GM23248 (cell line): ENCODE data around the gene FNTB. TPM values are rescaled to one million over a fixed set of nuclear protein-coding genes. Genes with fewer than 3 reads are reported as not detected.

Experiments used
- DNase-seq: peaks from one replicate; pipeline ENCODE4 v3.0.0-alpha.2; 2015
- H2AFZ ChIP-seq: fragments of 200-600 bp; sonication (generic); 2 replicates; pipeline ENCODE4 v1.6.1; 2016; ENCODE audit warnings: antibody characterized with exemption
- H3F3A ChIP-seq: fragments of 200-600 bp; sonication (generic); 2 replicates; pipeline ENCODE4 v1.6.1; 2016; ENCODE audit warnings: mild to moderate bottlenecking, antibody characterized with exemption, mixed run types; ENCODE audit not compliant: insufficient read depth
- H3K27ac ChIP-seq: fragments of 200-600 bp; sonication (generic); 2 replicates; pipeline ENCODE4 v1.5.1; 2016; ENCODE audit warnings: mild to moderate bottlenecking
- H3K27me3 ChIP-seq: fragments of 200-600 bp; sonication (generic); replicated peaks from 2 replicates; pipeline ENCODE4 v1.6.1; 2016; ENCODE audit warnings: mild to moderate bottlenecking; ENCODE audit not compliant: insufficient read depth
- H3K36me3 ChIP-seq: fragments of 200-600 bp; sonication (generic); 2 replicates; pipeline ENCODE4 v1.6.1; 2016; ENCODE audit warnings: low read depth, mild to moderate bottlenecking
- H3K4me1 ChIP-seq: fragments of 200-600 bp; sonication (generic); 2 replicates; pipeline ENCODE4 v1.6.1; 2016; ENCODE audit warnings: mild to moderate bottlenecking; ENCODE audit not compliant: insufficient read depth
- H3K4me2 ChIP-seq: fragments of 200-600 bp; sonication (generic); one replicate; pipeline ENCODE4 v1.6.1; 2016; ENCODE audit warnings: mild to moderate bottlenecking; ENCODE audit not compliant: unreplicated experiment
- H3K4me3 ChIP-seq: fragments of 200-600 bp; sonication (generic); 2 replicates; pipeline ENCODE4 v1.5.1; 2016; ENCODE audit warnings: mild to moderate bottlenecking
- H3K79me2 ChIP-seq: fragments of 200-600 bp; sonication (generic); 2 replicates; pipeline ENCODE4 v1.6.1; 2016; ENCODE audit warnings: mild to moderate bottlenecking; ENCODE audit not compliant: insufficient read depth
- H3K9ac ChIP-seq: fragments of 200-600 bp; sonication (generic); 2 replicates; pipeline ENCODE4 v1.6.1; 2016; ENCODE audit warnings: mild to moderate bottlenecking
- H3K9me2 ChIP-seq: fragments of 200-600 bp; sonication (generic); 2 replicates; pipeline ENCODE4 v1.6.1; 2016; ENCODE audit warnings: mixed run types, mild to moderate bottlenecking, moderate library complexity; ENCODE audit not compliant: insufficient read depth
- H3K9me3 ChIP-seq: fragments of 200-600 bp; sonication (generic); one replicate; pipeline ENCODE4 v1.6.1; 2017; ENCODE audit warnings: low read depth
- H4K20me1 ChIP-seq: fragments of 200-600 bp; sonication (generic); 2 replicates; pipeline ENCODE4 v1.6.0; 2016; ENCODE audit not compliant: insufficient read depth
- EZH2 ChIP-seq: fragments of 200-600 bp; sonication (generic); IDR thresholded peaks from 2 replicates; pipeline ENCODE4 v1.6.1; 2018; ENCODE audit warnings: antibody characterized with exemption, mild to moderate bottlenecking; ENCODE audit not compliant: insufficient read depth, poor library complexity, severe bottlenecking
- EZH2phosphoT487 ChIP-seq: fragments of 200-600 bp; sonication (generic); IDR thresholded peaks from 2 replicates; pipeline ENCODE4 v1.6.1; 2018; ENCODE audit warnings: antibody characterized with exemption, moderate library complexity, mild to moderate bottlenecking, low read depth; ENCODE audit not compliant: insufficient read depth
- WGBS, 2 experiments: methylation state at CpG; one replicate each; pipeline ENCODE4 v1.1.6; 2015 to 2017; ENCODE audit warnings: low lambda C conversion rate in 2 of 2, low coverage in 1 of 2; ENCODE audit errors: missing lambda C conversion rate in 2 of 2; 5-methylcytosine and 5-hydroxymethylcytosine counted together
- in situ Hi-C: fragments of 300-500 bp; cut with MboI; formaldehyde crosslinking; loops from 2 replicates; pipeline ENCODE4 v1.15.0; 2020
- polyA plus RNA-seq: library from polyadenylated mRNA; unstranded; fragments of >200 nt; fragmentation: Nextera tagmentation; extraction: Ambion mirVana; gene quantifications from 2 replicates; pipeline ENCODE4 v1.2.1, GENCODE V29; 2016
- total RNA-seq: library from RNA; depleted of rRNA; stranded (reverse); fragments of >200 nt; shearing (Covaris generic); gene quantifications from 2 replicates; pipeline ENCODE4 v1.2.3, GENCODE V29; 2014

Gene FNTB
- total and polyA plus RNA-seq, 2 experiments from 2014 or later: 15.5 to 19.5 TPM

- H3K27me3 ChIP-seq: no peaks in the 10 kb centered on the region
- 87 to 90% methylated on average over 3 of the region's 3 CpGs for WGBS, 2 experiments
- in situ Hi-C loops: no loop called here
These were observed 28.7 kb downstream of the FNTB start for GRCh38 chr14:65015391-65015790.

DNA sequence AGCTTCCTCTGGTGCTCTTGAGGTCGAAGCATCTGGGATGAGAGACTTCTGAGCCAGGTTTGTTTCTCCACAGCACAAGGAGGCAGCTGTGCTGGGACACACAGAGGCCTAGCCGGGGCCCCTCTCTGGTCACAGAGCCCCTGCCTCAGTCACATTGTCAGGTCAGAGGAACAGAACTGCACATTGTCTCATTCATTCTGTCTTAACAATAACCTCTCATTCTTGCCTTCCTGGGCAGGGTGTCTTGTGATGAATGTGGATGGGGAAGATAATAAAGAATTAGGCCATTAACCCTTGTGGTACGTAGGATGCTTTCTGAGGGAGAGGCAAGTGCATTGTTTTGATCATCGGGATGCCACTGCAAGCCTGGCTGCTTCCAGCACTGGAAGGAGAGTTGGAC is 29.8 kb downstream of the FNTB start:
- no peak overlapping the region for H3K4me3 ChIP-seq
- WGBS, 2 experiments: 83 to 84% methylated on average over 4 of the region's 4 CpGs
- DNase-seq: no peak
- H3K9ac ChIP-seq: no peak overlapping the region
- no peak for TF ChIP-seq EZH2phosphoT487
- TF ChIP-seq EZH2: no peak
- no peak overlapping the region for H3K27ac ChIP-seq
- H3F3A ChIP-seq: no peaks in the 10 kb centered on the region; the same call in 1 of the 2 replicates
- H3K36me3 ChIP-seq: peaks cover 6% of the 10 kb centered on the region; the same call in 1 of the 2 replicates
- H3K4me1 ChIP-seq: no peaks in the 10 kb centered on the region
- no peaks in the 10 kb centered on the region for H3K79me2 ChIP-seq
- H3K9me3 ChIP-seq: no peaks in the 10 kb centered on the region
- no peaks in the 10 kb centered on the region for H3K27me3 ChIP-seq
- no peak overlapping the region for H3K4me2 ChIP-seq
- no peak overlapping the region for H2AFZ ChIP-seq
- H4K20me1 ChIP-seq: no peaks in the 10 kb centered on the region
- no peaks in the 10 kb centered on the region for H3K9me2 ChIP-seq
- in situ Hi-C loops: no loop called here

More at GRCh38 chr14:65015391-65015790, 28.7 kb downstream of the FNTB start:
- Histone ChIP-seq H3K9me2 (no peaks in the 10 kb centered on the region), H2AFZ (no peak overlapping the region), H3K79me2 (no peaks in the 10 kb centered on the region), H3F3A (no peaks in the 10 kb centered on the region; the same call in 1 of the 2 replicates), H3K4me2 (no peak overlapping the region), H3K27ac (no peak overlapping the region), H3K4me1 (no peaks in the 10 kb centered on the region), H3K9ac (no peak overlapping the region), H3K9me3 (no peaks in the 10 kb centered on the region), H4K20me1 (no peaks in the 10 kb centered on the region), H3K4me3 (no peak overlapping the region), H3K36me3 (peaks cover 6% of the 10 kb centered on the region; the same call in 1 of the 2 replicates)
- DNase-seq: no peak
- no peak for TF ChIP-seq EZH2phosphoT487
- no peak for TF ChIP-seq EZH2

GRCh38 chr14:65019944-65020566 is 33.4 kb downstream of the FNTB start:
- in situ Hi-C loops: no loop called here
- no peaks in the 10 kb centered on the region for H3K27me3 ChIP-seq
- H3K4me3 ChIP-seq: no peak overlapping the region
- H3K9ac ChIP-seq: no peak overlapping the region
- no peak overlapping the region for H3K4me2 ChIP-seq
- H3K9me2 ChIP-seq: no peaks in the 10 kb centered on the region
- H2AFZ ChIP-seq: no peak overlapping the region
- H3K79me2 ChIP-seq: no peaks in the 10 kb centered on the region
- TF ChIP-seq EZH2 (no peak), EZH2phosphoT487 (no peak)
- peak; percentile 84 for DNase-seq
- 57 to 60% methylated on average over 8 to 9 of the region's 9 CpGs for WGBS, 2 experiments
- no peaks in the 10 kb centered on the region for H3K36me3 ChIP-seq
- H3K27ac ChIP-seq: no peak overlapping the region
- H3F3A ChIP-seq: no peaks in the 10 kb centered on the region; the same call in 1 of the 2 replicates
- no peaks in the 10 kb centered on the region for H3K4me1 ChIP-seq
- no peaks in the 10 kb centered on the region for H3K9me3 ChIP-seq
- H4K20me1 ChIP-seq: no peaks in the 10 kb centered on the region

GRCh38 chr14:65024957-65025356 is 38.3 kb downstream of the FNTB start:
- H3K36me3 ChIP-seq: no peaks in the 10 kb centered on the region
- no peaks in the 10 kb centered on the region for H3K9me2 ChIP-seq
- no peak overlapping the region for H3K27ac ChIP-seq
- no peak overlapping the region for H2AFZ ChIP-seq
- no peak overlapping the region for H3K4me2 ChIP-seq
- in situ Hi-C loops: no loop called here
- H3K9me3 ChIP-seq: no peaks in the 10 kb centered on the region
- no peak overlapping the region for H3K9ac ChIP-seq
- H3K27me3 ChIP-seq: no peaks in the 10 kb centered on the region
- no peaks in the 10 kb centered on the region for H3K79me2 ChIP-seq
- no peak for TF ChIP-seq EZH2phosphoT487
- TF ChIP-seq EZH2: no peak
- WGBS, 2 experiments: 89 to 90% methylated on average over 5 of the region's 5 CpGs
- no peak for DNase-seq
- no peaks in the 10 kb centered on the region for H3F3A ChIP-seq
- no peak overlapping the region for H3K4me3 ChIP-seq
- H4K20me1 ChIP-seq: no peaks in the 10 kb centered on the region
- H3K4me1 ChIP-seq: no peaks in the 10 kb centered on the region

DNA sequence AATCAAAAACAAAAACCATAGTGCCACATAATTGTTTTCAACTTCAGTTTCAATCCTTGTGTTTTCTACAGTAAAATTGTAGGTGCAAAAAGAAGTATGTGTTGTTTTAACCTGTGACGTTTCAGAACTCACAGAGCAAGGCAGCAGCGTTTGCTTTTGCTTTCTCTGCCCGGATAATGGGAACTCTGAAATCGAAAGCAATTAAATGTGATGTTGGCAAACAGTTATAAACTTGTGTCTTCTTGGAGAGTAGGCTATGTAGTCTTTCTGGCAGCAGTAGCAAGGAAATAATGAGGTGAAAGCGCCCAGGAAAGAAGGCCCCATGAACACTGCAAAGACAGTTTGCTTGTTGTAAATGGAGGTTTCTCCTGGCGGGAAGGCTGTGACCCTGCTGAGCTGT is 39.1 kb downstream of the FNTB start:
- no peaks in the 10 kb centered on the region for H4K20me1 ChIP-seq
- H3K27ac ChIP-seq: no peak overlapping the region
- H3F3A ChIP-seq: no peaks in the 10 kb centered on the region
- WGBS, 2 experiments: 90 to 93% methylated on average over 6 of the region's 6 CpGs
- no peaks in the 10 kb centered on the region for H3K36me3 ChIP-seq
- in situ Hi-C loops: no loop called here
- H3K79me2 ChIP-seq: no peaks in the 10 kb centered on the region
- no peaks in the 10 kb centered on the region for H3K4me1 ChIP-seq
- H3K9ac ChIP-seq: no peak overlapping the region
- H3K9me3 ChIP-seq: no peaks in the 10 kb centered on the region
- TF ChIP-seq EZH2: no peak
- no peak for TF ChIP-seq EZH2phosphoT487
- H3K4me2 ChIP-seq: no peak overlapping the region
- no peak overlapping the region for H3K4me3 ChIP-seq
- no peak for DNase-seq
- H3K27me3 ChIP-seq: no peaks in the 10 kb centered on the region
- H2AFZ ChIP-seq: no peak overlapping the region
- no peaks in the 10 kb centered on the region for H3K9me2 ChIP-seq
